ENCODE data around the gene MCTP1. TPM values are rescaled to one million over a fixed set of nuclear protein-coding genes. Genes with fewer than 3 reads are reported as not detected.
"Not testable (repeated sequence)": the region's sequence is repeated elsewhere in the genome, so short reads cannot be mapped to it uniquely, and the experiment has no call there.

The MCTP1 gene
- total and polyA plus RNA-seq, 9 of the 15 experiments (the other 6 are each of a cell fraction or from before 2014, with no cell fraction given), result 0.04 to 0.93 (median 0.06) TPM; not detected in 4

- WGBS (ENCODE audit: insufficient coverage, low coverage, missing lambda C conversion rate), result 3% methylated on average over 7 of the region's 7 CpGs
- H3K4me1 ChIP-seq (replicated peaks in 1 of 2; ENCODE audit: control insufficient read depth in 2 of 2, insufficient read depth in 2 of 2, low read length in 2 of 2), result no peaks in the 10 kb centered on the region
- intact Hi-C loops (cut with micrococcal nuclease) (no loop called here), in situ Hi-C loops (cut with MboI) (no loop called here)
- no peak for ATAC-seq
- no peak overlapping the region for H3K4me2 ChIP-seq (ENCODE audit: insufficient read depth, low read length)
- H2AFZ ChIP-seq (ENCODE audit: low read depth, low read length), result no peak overlapping the region
- POLR2A ChIA-PET, result no interaction called here
- no peaks in the 10 kb centered on the region for H4K20me1 ChIP-seq (replicated peaks; ENCODE audit: control insufficient read depth, insufficient read depth, low read length)
- no peak overlapping the region for H3K4me3 ChIP-seq
- H3K9ac ChIP-seq (ENCODE audit: insufficient read depth in 1 of 2, low read depth in 2 of 2, low read length in 2 of 2), result no peak overlapping the region
- no peaks in the 10 kb centered on the region for H3K79me2 ChIP-seq (ENCODE audit: control insufficient read depth, insufficient read depth, low read length)
- no peak overlapping the region for H3K27ac ChIP-seq (ENCODE audit: extremely low read depth, low read depth, low read length)
- no peaks in the 10 kb centered on the region for H3K9me3 ChIP-seq (replicated peaks; ENCODE audit: control insufficient read depth, insufficient read depth, low read depth, low read length)
- H3K27me3 ChIP-seq (ENCODE audit: control insufficient read depth in 2 of 2, insufficient read depth in 2 of 2, low read length in 2 of 2), result no peaks in the 10 kb centered on the region
- DNase-seq (ENCODE audit: extremely low read depth in 1 of 4, low spot score in 3 of 4), result no peak
- no TSS peak for BruUV-seq (replicated peaks)
- no peak for TF ChIP-seq HDAC8 (tag; IDR thresholded peaks at IDR 0.05)
- no peak for TF ChIP-seq MAFK (IDR thresholded peaks at IDR 0.05; ENCODE audit: low read length)
- TF ChIP-seq ZMIZ1 (IDR thresholded peaks at IDR 0.05; ENCODE audit: low read depth in 2 of 2, low read length in 2 of 2), result no peak
- no peak for TF ChIP-seq ZNF561 (CRISPR knock-in tag; conservative IDR thresholded peaks at IDR 0.05)
- no peak for TF ChIP-seq ZNF76 (CRISPR knock-in tag; IDR thresholded peaks at IDR 0.05; ENCODE audit: borderline replicate concordance)
- TF ChIP-seq GABPB1 (CRISPR knock-in tag; IDR thresholded peaks at IDR 0.05), result no peak
- TF ChIP-seq MYNN (IDR thresholded peaks at IDR 0.05), result no peak
- no peak for TF ChIP-seq MYNN (CRISPR knock-in tag; IDR thresholded peaks at IDR 0.05)
- TF ChIP-seq HDAC2 (IDR thresholded peaks at IDR 0.05), result no peak
- TF ChIP-seq FOS (IDR thresholded peaks at IDR 0.05; ENCODE audit: extremely low read depth, insufficient read length), result no peak
- no peak for TF ChIP-seq ZBTB17 (CRISPR knock-in tag; IDR thresholded peaks at IDR 0.05)
- TF ChIP-seq SNRNP70 (optimal IDR thresholded peaks at IDR 0.05; ENCODE audit: low read depth, low read length), result no peak
- no peak for TF ChIP-seq NCOA4 (IDR thresholded peaks at IDR 0.05; ENCODE audit: partially characterized antibody)
- no peak for TF ChIP-seq NFXL1 (CRISPR knock-in tag; IDR thresholded peaks at IDR 0.05)
- no peak for FAIRE-seq
- H3K36me3 ChIP-seq (ENCODE audit: control insufficient read depth, insufficient read depth, low read length), result no peaks in the 10 kb centered on the region
- CTCF ChIA-PET (ENCODE audit: low intra/inter-chr PET ratio), result no interaction called here
- H3K9me1 ChIP-seq (ENCODE audit: control insufficient read depth, insufficient read depth, low read length), result no peaks in the 10 kb centered on the region
Measured at GRCh38 chr5:94998670-94999069, 286.2 kb downstream of the MCTP1 start.

DNA sequence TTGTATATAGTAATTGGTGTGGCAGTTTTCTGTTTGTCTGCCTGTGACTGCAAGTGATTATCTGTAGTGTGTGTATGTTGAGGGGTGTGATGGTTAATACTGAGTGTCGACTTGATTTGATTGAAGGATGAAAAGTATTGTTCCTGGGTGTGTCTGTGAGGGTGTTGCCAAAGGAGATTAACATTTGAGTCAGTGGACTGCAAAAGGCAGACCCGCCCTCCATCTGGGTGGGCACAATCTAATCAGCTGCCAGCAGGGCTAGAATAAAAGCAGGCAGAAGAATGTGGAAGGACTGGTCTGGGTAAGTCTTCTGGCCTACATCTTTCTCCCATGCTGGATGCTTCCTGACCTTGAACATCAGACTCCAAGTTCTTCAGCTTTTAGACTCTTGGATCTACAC, 290.4 kb downstream of the MCTP1 start:
- H3K79me2 ChIP-seq (ENCODE audit: control insufficient read depth, insufficient read depth, low read length); H3K27me3 ChIP-seq (ENCODE audit: control insufficient read depth in 2 of 2, insufficient read depth in 2 of 2, low read length in 2 of 2); ATAC-seq; BruUV-seq (replicated peaks); FAIRE-seq; H3K4me1 ChIP-seq (replicated peaks in 1 of 2; ENCODE audit: control insufficient read depth in 2 of 2, insufficient read depth in 2 of 2, low read length in 2 of 2); H3K4me2 ChIP-seq (ENCODE audit: insufficient read depth, low read length); H2AFZ ChIP-seq (ENCODE audit: low read depth, low read length); CTCF ChIA-PET (ENCODE audit: low intra/inter-chr PET ratio); H3K9me3 ChIP-seq (replicated peaks; ENCODE audit: control insufficient read depth, insufficient read depth, low read depth, low read length); H4K20me1 ChIP-seq (replicated peaks; ENCODE audit: control insufficient read depth, insufficient read depth, low read length); POLR2A ChIA-PET; H3K4me3 ChIP-seq; H3K9me1 ChIP-seq (ENCODE audit: control insufficient read depth, insufficient read depth, low read length); H3K36me3 ChIP-seq (ENCODE audit: control insufficient read depth, insufficient read depth, low read length); H3K27ac ChIP-seq (ENCODE audit: extremely low read depth, low read depth, low read length); intact Hi-C loops (cut with micrococcal nuclease); H3K9ac ChIP-seq (ENCODE audit: insufficient read depth in 1 of 2, low read depth in 2 of 2, low read length in 2 of 2); in situ Hi-C loops (cut with MboI); DNase-seq (ENCODE audit: extremely low read depth in 1 of 4, low spot score in 3 of 4): not testable (repeated sequence)
- WGBS (ENCODE audit: insufficient coverage, low coverage, missing lambda C conversion rate), result 0% methylated on average over 2 of the region's 2 CpGs
